ENCODE measurements around the gene MINK1.

Gene MINK1

GRCh38 chr17:4947010-4947410 lies 113.9 kb downstream of the MINK1 start:
- H3K9me3 Mint-ChIP-seq, result no peaks in the 10 kb centered on the region
- H3K27me3 Mint-ChIP-seq, result no peaks in the 10 kb centered on the region
- peaks cover 26% of the 10 kb centered on the region for H3K36me3 Mint-ChIP-seq
- peaks cover 51% of the 10 kb centered on the region for H3K4me1 Mint-ChIP-seq
- H3K4me3 Mint-ChIP-seq, result peak overlapping the region; percentile 100
- H3K27ac Mint-ChIP-seq, result peak overlapping the region; percentile 82
